ENCODE results near the gene THAP11.

GRCh38 chr16:67884684-67885083 is 42.6 kb downstream of the THAP11 start, which contains the start of gene NRN1L:
- TF ChIP-seq POLR2A (IDR thresholded peaks at IDR 0.05; ENCODE audit: extremely low read depth, insufficient read length) (no peak), CTCF (IDR thresholded peaks at IDR 0.05; ENCODE audit: low read depth, low read length) (no peak), MAX (IDR thresholded peaks at IDR 0.05; ENCODE audit: low read depth, low read length) (no peak), MYC (IDR thresholded peaks at IDR 0.05; ENCODE audit: low read depth, low read length) (no peak)

Measured in NB4 (cell line).